H1 (cell line): Measurements from ENCODE around the gene PCBP2. TPM values are rescaled to one million over a fixed set of nuclear protein-coding genes. Genes with fewer than 3 reads are reported as not detected.

Source experiments
- CTCF ChIA-PET: fragments of 300-600 bp; sonication (Branson Sonifier 250); formaldehyde crosslinking; loops from one replicate; lab custom pipeline; 2021; ENCODE audit not compliant: partially characterized antibody; lab: Charles Lee
- POLR2A ChIA-PET: fragments of 300-600 bp; sonication (Branson Sonifier 250); formaldehyde crosslinking; loops from one replicate; lab custom pipeline; 2021; ENCODE audit warnings: inconsistent platforms; ENCODE audit not compliant: partially characterized antibody; lab: Charles Lee
- DNase-seq, 2 experiments: peaks; one replicate each; pipeline versions ENCODE4 v3.0.0 to v3.0.0-alpha.2; 2010 to 2022; ENCODE audit warnings: low spot score in 2 of 2, low read depth in 1 of 2, mixed read lengths in 1 of 2
- FAIRE-seq: peaks from 2 replicates; lab custom pipeline; 2011; peaks lifted over from hg19 to GRCh38; lab: Jason Lieb, UNC
- H2AFZ ChIP-seq: 2 replicates; pipeline ENCODE4 v1.8.1; 2012; ENCODE audit warnings: low read length, inconsistent platforms
- H2AK5ac ChIP-seq: 2 replicates; pipeline ENCODE4 v1.6.1; 2013; ENCODE audit warnings: low read depth, low read length
- H2BK120ac ChIP-seq: replicated peaks from 2 replicates; pipeline ENCODE3; 2013; ENCODE audit warnings: low read depth, low read length, inconsistent platforms
- H2BK12ac ChIP-seq: 2 replicates; pipeline ENCODE4 v1.6.1; 2013; ENCODE audit warnings: low read depth, low read length
- H2BK15ac ChIP-seq: 2 replicates; pipeline ENCODE4 v1.6.1; 2013; ENCODE audit warnings: low read length
- H2BK20ac ChIP-seq: 2 replicates; pipeline ENCODE4 v1.6.1; 2013; ENCODE audit warnings: low read length
- H2BK5ac ChIP-seq: 2 replicates; pipeline ENCODE4 v1.6.1; 2013; ENCODE audit warnings: low read depth, low read length
- H3K14ac ChIP-seq: 2 replicates; pipeline ENCODE4 v1.6.1; 2013; ENCODE audit warnings: inconsistent platforms; ENCODE audit not compliant: insufficient read length
- H3K18ac ChIP-seq: 2 replicates; pipeline ENCODE4 v1.6.1; 2013; ENCODE audit warnings: low read length; ENCODE audit errors: extremely low read depth
- H3K23ac ChIP-seq: 2 replicates; pipeline ENCODE4 v1.6.1; 2013; ENCODE audit warnings: inconsistent platforms; ENCODE audit not compliant: insufficient read length
- H3K23me2 ChIP-seq: 2 replicates; pipeline ENCODE4 v1.6.1; 2013; ENCODE audit warnings: low read depth, low read length
- H3K27ac ChIP-seq: 2 replicates; pipeline ENCODE4 v1.6.1; 2011; ENCODE audit warnings: low read depth, low read length, inconsistent platforms
- H3K27me3 ChIP-seq, 4 experiments: replicated peaks in 1 of 4; 1 replicate in 1 of 4; 2 replicates in 3 of 4; pipeline versions ENCODE4 v1.6.1 to v1.8.1; 2011 to 2013; ENCODE audit warnings: low read length in 3 of 4, mild to moderate bottlenecking in 3 of 4, inconsistent platforms in 2 of 4, mixed read lengths in 2 of 4, moderate library complexity in 1 of 4; ENCODE audit not compliant: control insufficient read depth in 3 of 4, insufficient read depth in 3 of 4; ENCODE audit errors: extremely low read depth in 1 of 4
- H3K36me3 ChIP-seq, 4 experiments: 2 replicates each; pipeline versions ENCODE4 v1.6.1 to v1.8.1; 2011 to 2013; ENCODE audit warnings: mild to moderate bottlenecking in 4 of 4, low read length in 3 of 4, moderate library complexity in 2 of 4, control low read depth in 1 of 4, inconsistent platforms in 1 of 4; ENCODE audit not compliant: insufficient read depth in 4 of 4, control insufficient read depth in 2 of 4
- H3K4ac ChIP-seq: replicated peaks from 2 replicates; pipeline ENCODE3; 2013; ENCODE audit warnings: low read length, low read depth, mixed read lengths, inconsistent platforms; ENCODE audit not compliant: insufficient read length
- H3K4me1 ChIP-seq, 4 experiments: replicated peaks in 1 of 4; 1 replicate in 1 of 4; 2 replicates in 3 of 4; pipeline versions ENCODE4 v1.6.1 to v1.8.1; 2011 to 2013; ENCODE audit warnings: low read length in 3 of 4, inconsistent platforms in 2 of 4, mixed read lengths in 1 of 4; ENCODE audit not compliant: insufficient read depth in 4 of 4, control insufficient read depth in 3 of 4
- H3K4me2 ChIP-seq, 2 experiments: 2 replicates each; pipeline versions ENCODE4 v1.6.1 to v1.8.1; 2011 to 2013; ENCODE audit warnings: low read depth in 2 of 2, low read length in 2 of 2, control low read depth in 1 of 2, inconsistent platforms in 1 of 2, mild to moderate bottlenecking in 1 of 2; ENCODE audit not compliant: insufficient read depth in 1 of 2
- H3K4me3 ChIP-seq, 4 experiments: fragments of 200-600, 300-600 bp in 1 of 4; sonication (generic), shearing (Covaris generic), sonication (Bioruptor Twin) in 1 of 4; 2 replicates each; pipeline versions ENCODE4 v1.5.1 to v1.8.1; 2011 to 2016; ENCODE audit warnings: low read length in 4 of 4, low read depth in 3 of 4, control low read depth in 2 of 4, inconsistent platforms in 2 of 4, mild to moderate bottlenecking in 2 of 4, mixed read lengths in 1 of 4, moderate library complexity in 1 of 4; ENCODE audit not compliant: insufficient read depth in 2 of 4; ENCODE audit errors: extremely low read depth in 1 of 4
- H3K56ac ChIP-seq: replicated peaks from 2 replicates; pipeline ENCODE3; 2013; ENCODE audit warnings: low read depth, mild to moderate bottlenecking, mixed read lengths, low read length, inconsistent platforms; ENCODE audit not compliant: insufficient read length
- H3K79me1 ChIP-seq: 2 replicates; pipeline ENCODE4 v1.6.1; 2013; ENCODE audit warnings: low read depth, low read length, control low read depth
- H3K79me2 ChIP-seq, 2 experiments: 2 replicates each; pipeline versions ENCODE4 v1.6.1 to v1.8.1; 2012 to 2013; ENCODE audit warnings: low read length in 2 of 2, mild to moderate bottlenecking in 2 of 2, inconsistent platforms in 1 of 2; ENCODE audit not compliant: insufficient read depth in 2 of 2, control insufficient read depth in 1 of 2
- H3K9ac ChIP-seq, 4 experiments: replicated peaks in 1 of 4; 1 replicate in 1 of 4; 2 replicates in 3 of 4; pipeline versions ENCODE4 v1.6.1 to v1.8.1; 2011 to 2013; ENCODE audit warnings: low read depth in 3 of 4, low read length in 3 of 4, control low read depth in 2 of 4, mild to moderate bottlenecking in 2 of 4, moderate library complexity in 2 of 4, inconsistent platforms in 1 of 4; ENCODE audit errors: extremely low read depth in 1 of 4
- H3K9me3 ChIP-seq, 2 experiments: 2 replicates each; pipeline versions ENCODE4 v1.6.1 to v1.8.1; 2012 to 2013; ENCODE audit warnings: mild to moderate bottlenecking in 2 of 2, moderate library complexity in 2 of 2, control low read depth in 1 of 2, inconsistent platforms in 1 of 2, low read depth in 1 of 2, low read length in 1 of 2, mixed read lengths in 1 of 2; ENCODE audit not compliant: insufficient read depth in 2 of 2
- H4K20me1 ChIP-seq, 2 experiments: replicated peaks in 1 of 2; 2 replicates each; pipeline versions ENCODE3 to v1.8.1; 2011 to 2013; ENCODE audit warnings: inconsistent platforms in 2 of 2, low read length in 2 of 2, mild to moderate bottlenecking in 1 of 2; ENCODE audit not compliant: insufficient read depth in 2 of 2, control insufficient read depth in 1 of 2
- H4K5ac ChIP-seq: 2 replicates; pipeline ENCODE4 v1.6.1; 2013; ENCODE audit warnings: low read length, low read depth, mixed read lengths, inconsistent platforms; ENCODE audit not compliant: insufficient read length
- H4K8ac ChIP-seq: 2 replicates; pipeline ENCODE4 v1.8.0; 2013; ENCODE audit warnings: mild to moderate bottlenecking, moderate library complexity, low read length, inconsistent platforms; ENCODE audit not compliant: insufficient read depth; ENCODE audit errors: extremely low read depth
- H4K91ac ChIP-seq: replicated peaks from 2 replicates; pipeline ENCODE3; 2013; ENCODE audit warnings: low read length, mixed read lengths, inconsistent platforms; ENCODE audit not compliant: insufficient read length
- CEBPB ChIP-seq: IDR thresholded peaks from 2 replicates; pipeline ENCODE4 v1.6.1; 2012; ENCODE audit warnings: low read depth, low read length
- HDAC2 ChIP-seq, 2 experiments: fragments of 300-600 bp in 1 of 2; sonication (generic) in 1 of 2; IDR thresholded peaks; 2 replicates each; pipeline ENCODE4 v1.6.1; 2011 to 2012; ENCODE audit warnings: low read depth in 2 of 2, low read length in 2 of 2, mild to moderate bottlenecking in 2 of 2, moderate library complexity in 2 of 2, borderline replicate concordance in 1 of 2, inconsistent platforms in 1 of 2
- POU5F1 ChIP-seq: IDR thresholded peaks from 2 replicates; pipeline ENCODE4 v1.6.1; 2011; ENCODE audit warnings: low read depth, mild to moderate bottlenecking, low read length, moderate library complexity
- SP4 ChIP-seq: IDR thresholded peaks from 2 replicates; pipeline ENCODE4 v1.6.1; 2012; ENCODE audit warnings: low read length, inconsistent platforms
- SRF ChIP-seq: IDR thresholded peaks from 2 replicates; pipeline ENCODE4 v1.6.1; 2011; ENCODE audit warnings: mild to moderate bottlenecking, low read depth, low read length, moderate library complexity
- TEAD4 ChIP-seq: IDR thresholded peaks from 2 replicates; pipeline ENCODE4 v1.6.1; 2012; ENCODE audit warnings: low read depth, low read length, inconsistent platforms, mixed read lengths
- WGBS, 2 experiments: shearing (Covaris generic) in 1 of 2; methylation state at CpG; one replicate each; pipeline versions ENCODE4 v1.1.6 to v1.1.7; 2013 to 2015; ENCODE audit warnings: low lambda C conversion rate in 2 of 2, mixed read lengths in 2 of 2, inconsistent platforms in 1 of 2, low coverage in 1 of 2, missing lambda C conversion rate in 1 of 2; ENCODE audit not compliant: insufficient replicate concordance in 2 of 2, insufficient coverage in 1 of 2, insufficient read length in 1 of 2; ENCODE audit errors: extremely low coverage in 1 of 2, missing lambda C conversion rate in 1 of 2; 5-methylcytosine and 5-hydroxymethylcytosine counted together
- polyA plus RNA-seq, 7 experiments: library from polyadenylated mRNA; depleted of rRNA in 3 of 7; stranded (reverse) in 5 of 7; unstranded in 2 of 7; fragments of >200 nt in 5 of 7; fragments of 200-250 nt in 2 of 7; gene quantifications; 1 replicate in 5 of 7; 2 replicates in 1 of 7; 4 replicates in 1 of 7; pipeline versions ENCODE4 v1.2.1 to v1.2.3, GENCODE V29; 2011 to 2013; ENCODE audit warnings: missing spikeins in 2 of 7, mixed read lengths in 2 of 7
- total RNA-seq: library from RNA; stranded (reverse); fragmentation: NEBNext Ultra II Directional; extraction: Animal tissue kit (Norgen Biotek cat#: 25700); gene quantifications from 2 replicates; pipeline ENCODE4 v1.2.1, GENCODE V29; 2021
- TF ChIP-seq, protein P1 (sequence below), 3 experiments: IDR thresholded peaks; 1 replicate in 2 of 3; 2 replicates in 1 of 3; pipeline versions ENCODE4 v1.5.1 to v1.6.1; 2011; ENCODE audit warnings: low read length in 3 of 3, mild to moderate bottlenecking in 3 of 3, inconsistent platforms in 2 of 3, low read depth in 1 of 3, moderate library complexity in 1 of 3; ENCODE audit not compliant: insufficient read depth in 1 of 3; ENCODE audit errors: control extremely low read depth in 1 of 3

The PCBP2 gene
- total and polyA plus RNA-seq, 2 of the 8 experiments (the other 6 are each of a cell fraction or from before 2014, with no cell fraction given), result 470 to 1,123 TPM

DNA sequence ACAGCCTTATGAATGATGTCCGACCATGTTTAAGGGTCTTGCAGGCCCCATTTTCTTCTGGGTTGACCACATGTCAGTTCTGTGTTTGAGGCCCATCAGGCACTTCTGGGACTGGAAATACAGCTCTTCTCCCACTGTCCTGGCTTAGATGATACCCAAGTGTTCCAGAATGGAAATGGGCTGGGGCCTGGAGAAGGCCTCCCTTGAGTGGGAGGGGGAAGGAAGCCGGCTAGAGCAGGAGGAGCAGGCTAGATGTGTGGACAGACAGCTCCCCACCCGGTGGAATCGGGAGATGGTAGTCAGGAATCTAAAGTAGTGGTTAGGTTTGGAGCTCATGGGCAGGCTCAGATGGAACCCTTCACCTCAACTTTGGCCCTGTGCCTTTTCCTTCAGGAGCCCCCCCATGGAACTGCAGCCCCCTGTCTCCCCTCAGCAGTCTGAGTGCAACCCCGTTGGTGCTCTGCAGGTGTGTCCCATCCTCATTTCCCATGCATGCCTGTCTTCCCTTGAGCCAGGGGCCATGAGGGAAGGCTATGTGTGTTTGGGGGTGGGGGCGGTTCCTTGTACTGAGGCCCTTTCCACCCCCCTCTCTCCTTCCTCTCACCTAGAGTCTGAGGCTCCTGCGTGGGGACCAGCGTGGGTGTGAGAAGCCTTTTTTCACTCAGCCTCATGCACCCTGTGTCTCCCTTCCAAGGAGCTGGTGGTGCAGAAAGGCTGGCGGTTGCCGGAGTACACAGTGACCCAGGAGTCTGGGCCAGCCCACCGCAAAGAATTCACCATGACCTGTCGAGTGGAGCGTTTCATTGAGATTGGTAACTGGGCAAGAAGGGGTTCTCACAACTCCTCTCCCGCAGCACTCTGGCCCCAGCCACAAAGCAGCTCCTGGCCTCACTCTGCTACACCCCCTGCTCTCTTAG, 52.4 kb downstream of the PCBP2 start:
- FAIRE-seq (no peak), DNase-seq (no peak)
- Histone ChIP-seq H3K14ac (no peak overlapping the region), H3K23ac (no peak overlapping the region), H3K79me1 (peaks cover 8% of the 10 kb centered on the region), H3K27me3 (no peaks in the 10 kb centered on the region), H3K4me3 (no peak overlapping the region), H2AFZ (no peak overlapping the region), H4K20me1 (peaks cover 0 to 4% of the 10 kb centered on the region in 2 experiments), H2AK5ac (no peak overlapping the region), H3K79me2 (peaks cover 0 to 12% of the 10 kb centered on the region in 2 experiments; a peak in 2 of 4 replicates), H2BK20ac (no peak overlapping the region), H3K9me3 (no peaks in the 10 kb centered on the region), H2BK5ac (no peak overlapping the region), H2BK120ac (no peak overlapping the region), H2BK15ac (no peak overlapping the region), H4K91ac (no peak overlapping the region), H4K8ac (no peak overlapping the region), H3K23me2 (peaks cover 14% of the 10 kb centered on the region), H3K56ac (no peak overlapping the region), H2BK12ac (no peak overlapping the region), H3K27ac (no peak overlapping the region), H4K5ac (no peak overlapping the region), H3K36me3 (peaks cover 9 to 23% (median 14%) of the 10 kb centered on the region in 4 experiments; a peak in 7 of 8 replicates), H3K9ac (no peak overlapping the region; a peak in 1 of 7 replicates), H3K18ac (no peak overlapping the region), H3K4me2 (no peak overlapping the region), H3K4ac (no peak overlapping the region), H3K4me1 (peaks cover 0 to 15% (median 10%) of the 10 kb centered on the region in 4 experiments; a peak in 6 of 7 replicates)
- ChIA-PET CTCF (interaction anchor here (0.6 to 3.9 kb wide), 9 partner anchors 8 to 183 kb away, joined by 3 to 20 read pairs (median 3); partner anchors contain the start of gene AAAS), POLR2A (interaction anchor here (0.7 to 67.0 kb wide), 5 partner anchors 11 to 185 kb away, joined by 3 to 3397 read pairs (median 3); partner anchors contain the start of genes PCBP2 and PRR13)
- WGBS, 2 experiments, result 91% methylated on average over 14 of the region's 14 CpGs; no CpG with 5 or more reads in 1 of the 2 experiments
- TF ChIP-seq SP4 (no peak), HDAC2 (IDR thresholded peaks at IDR 0.05; ENCODE audit: borderline replicate concordance in 1 of 2, low read depth in 2 of 2, low read length in 2 of 2) (no peak), CEBPB (no peak), TEAD4 (no peak), SRF (no peak), POU5F1 (no peak)
- TF ChIP-seq, protein P1, sequence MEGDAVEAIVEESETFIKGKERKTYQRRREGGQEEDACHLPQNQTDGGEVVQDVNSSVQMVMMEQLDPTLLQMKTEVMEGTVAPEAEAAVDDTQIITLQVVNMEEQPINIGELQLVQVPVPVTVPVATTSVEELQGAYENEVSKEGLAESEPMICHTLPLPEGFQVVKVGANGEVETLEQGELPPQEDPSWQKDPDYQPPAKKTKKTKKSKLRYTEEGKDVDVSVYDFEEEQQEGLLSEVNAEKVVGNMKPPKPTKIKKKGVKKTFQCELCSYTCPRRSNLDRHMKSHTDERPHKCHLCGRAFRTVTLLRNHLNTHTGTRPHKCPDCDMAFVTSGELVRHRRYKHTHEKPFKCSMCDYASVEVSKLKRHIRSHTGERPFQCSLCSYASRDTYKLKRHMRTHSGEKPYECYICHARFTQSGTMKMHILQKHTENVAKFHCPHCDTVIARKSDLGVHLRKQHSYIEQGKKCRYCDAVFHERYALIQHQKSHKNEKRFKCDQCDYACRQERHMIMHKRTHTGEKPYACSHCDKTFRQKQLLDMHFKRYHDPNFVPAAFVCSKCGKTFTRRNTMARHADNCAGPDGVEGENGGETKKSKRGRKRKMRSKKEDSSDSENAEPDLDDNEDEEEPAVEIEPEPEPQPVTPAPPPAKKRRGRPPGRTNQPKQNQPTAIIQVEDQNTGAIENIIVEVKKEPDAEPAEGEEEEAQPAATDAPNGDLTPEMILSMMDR (IDR thresholded peaks at IDR 0.05; ENCODE audit: control extremely low read depth in 1 of 3, insufficient read depth in 1 of 3, low read depth in 1 of 3, low read length in 3 of 3), result no peak
